OCI-LY3 (cell line): ENCODE results near the gene PDYN.

Source experiments
- CTCF ChIP-seq: fragments of 200-600, 300-600 bp; sonication (generic); IDR thresholded peaks from 2 replicates; pipeline ENCODE4 v1.5.1; 2014; ENCODE audit warnings: antibody characterized with exemption, low read length, low read depth
- EZH2phosphoT487 ChIP-seq: fragments of 200-600 bp; shearing (Covaris generic); IDR thresholded peaks from 2 replicates; pipeline ENCODE4 v1.6.1; 2018; ENCODE audit warnings: antibody characterized with exemption, mixed run types, low read depth

DNA sequence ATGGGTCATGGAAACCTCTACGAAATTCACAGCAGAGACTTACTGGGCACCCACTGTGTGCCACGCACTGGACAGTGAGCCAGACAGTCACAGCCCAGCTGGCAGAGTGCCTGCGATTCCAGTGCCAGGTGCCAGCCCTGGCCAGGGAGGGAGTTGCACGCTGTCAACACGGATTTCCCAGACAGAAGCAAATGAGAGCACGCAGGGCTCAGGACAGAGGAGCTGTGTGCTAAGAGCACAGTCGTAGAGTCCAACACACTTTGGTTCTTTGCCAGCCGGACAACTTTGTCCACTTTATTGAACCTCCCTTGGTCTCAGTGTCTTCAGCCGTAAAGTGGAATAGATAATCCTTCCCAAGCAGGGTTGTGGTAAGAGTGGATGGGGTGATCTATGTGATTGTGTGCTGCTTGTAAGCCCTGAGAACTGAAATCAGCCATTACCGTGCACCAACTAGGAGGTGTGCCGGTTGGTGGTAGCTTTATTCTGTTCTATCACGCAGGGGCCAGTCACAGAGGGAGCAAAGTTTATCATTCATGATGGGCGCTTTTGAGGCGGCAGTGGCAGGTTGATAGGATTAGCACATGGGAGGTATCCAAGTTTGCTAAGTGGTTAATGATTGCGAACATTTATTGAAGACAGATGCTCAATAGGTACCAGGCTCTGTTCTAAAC is 58.0 kb downstream of the PDYN start:
- TF ChIP-seq CTCF (no peak), EZH2phosphoT487 (no peak)
